GM19193 (cell line): Measurements from ENCODE around the gene MYF6.
A peak's percentile ranks its signal among the peaks of the same experiment; 100 is the strongest.

Source experiments
- POLR2A ChIP-seq: IDR thresholded peaks from 4 replicates; pipeline ENCODE4 v1.6.1; 2011; ENCODE audit not compliant: insufficient read depth, insufficient read length; ENCODE audit errors: extremely low read depth

The MYF6 gene

DNA sequence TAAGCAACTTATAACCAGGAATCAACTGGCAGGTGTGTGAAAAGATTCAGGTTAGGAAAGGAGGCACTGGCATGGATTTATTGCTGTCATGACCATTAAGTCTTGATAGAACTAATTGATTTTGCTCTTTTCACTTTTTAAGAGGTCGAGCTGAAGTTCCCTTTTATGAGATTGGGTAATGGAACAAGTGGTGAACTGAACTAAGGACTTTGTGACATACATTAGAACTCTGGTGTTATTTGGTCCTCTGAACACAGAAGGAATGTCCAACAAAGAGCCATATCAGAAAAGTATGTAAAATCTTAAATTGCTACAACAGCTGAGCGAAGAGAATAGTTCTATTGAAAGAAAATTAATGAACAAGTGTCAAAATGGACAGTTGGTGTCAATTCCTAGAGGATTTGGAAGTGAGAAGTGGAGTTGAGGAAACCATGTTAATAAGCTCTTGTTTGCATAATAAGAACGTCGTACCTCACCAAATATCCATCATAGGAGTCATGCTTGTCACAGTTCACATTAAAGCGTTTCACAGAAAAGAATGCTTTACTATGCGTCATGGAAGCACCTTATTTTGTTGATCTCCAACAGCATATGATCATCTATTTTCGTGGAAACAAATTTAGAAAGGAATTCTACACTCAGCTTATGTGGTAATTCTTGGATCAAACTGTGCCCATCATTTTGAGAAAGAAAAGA, 8.4 kb upstream of the MYF6 start:
- no peak for TF ChIP-seq POLR2A

- TF ChIP-seq POLR2A: no peak
These were observed 7.1 kb upstream of the MYF6 start for GRCh38 chr12:80700327-80700726.

GRCh38 chr12:80701388-80701787, 6.0 kb upstream of the MYF6 start:
- TF ChIP-seq POLR2A: no peak

- TF ChIP-seq POLR2A: no peak
These were observed 4.3 kb upstream of the MYF6 start for GRCh38 chr12:80702889-80703805.

GRCh38 chr12:80704420-80704819, 3.0 kb upstream of the MYF6 start:
- no peak for TF ChIP-seq POLR2A

DNA sequence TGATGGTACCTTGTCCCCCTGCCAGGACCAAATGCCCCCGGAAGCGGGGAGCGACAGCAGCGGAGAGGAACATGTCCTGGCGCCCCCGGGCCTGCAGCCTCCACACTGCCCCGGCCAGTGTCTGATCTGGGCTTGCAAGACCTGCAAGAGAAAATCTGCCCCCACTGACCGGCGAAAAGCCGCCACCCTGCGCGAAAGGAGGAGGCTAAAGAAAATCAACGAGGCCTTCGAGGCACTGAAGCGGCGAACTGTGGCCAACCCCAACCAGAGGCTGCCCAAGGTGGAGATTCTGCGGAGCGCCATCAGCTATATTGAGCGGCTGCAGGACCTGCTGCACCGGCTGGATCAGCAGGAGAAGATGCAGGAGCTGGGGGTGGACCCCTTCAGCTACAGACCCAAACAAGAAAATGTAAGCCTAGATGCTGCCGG, 410 bp downstream of the MYF6 start:
- peak; percentile 21 for TF ChIP-seq POLR2A

- no peak for TF ChIP-seq POLR2A
These were observed 983 bp downstream of the MYF6 start for GRCh38 chr12:80708259-80708974.

DNA sequence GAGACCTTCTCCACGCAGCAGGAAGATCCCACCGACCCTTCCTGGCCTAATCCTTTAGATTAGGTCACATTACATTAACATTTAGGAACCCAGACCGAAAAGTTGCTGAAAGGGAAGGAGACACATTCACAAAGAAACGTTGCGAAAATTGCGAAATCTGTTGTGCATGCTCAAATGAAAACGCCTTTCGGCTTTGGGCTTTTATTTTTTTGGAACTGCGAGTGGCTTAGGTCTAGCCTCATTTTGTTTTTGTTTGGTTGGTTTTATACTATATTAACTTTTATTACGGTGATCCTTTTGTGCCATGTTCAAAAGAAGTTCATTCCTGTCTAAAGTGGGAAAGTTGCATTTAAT, 1.5 kb downstream of the MYF6 start:
- no peak for TF ChIP-seq POLR2A

GRCh38 chr12:80709811-80710726, 2.6 kb downstream of the MYF6 start:
- no peak for TF ChIP-seq POLR2A

DNA sequence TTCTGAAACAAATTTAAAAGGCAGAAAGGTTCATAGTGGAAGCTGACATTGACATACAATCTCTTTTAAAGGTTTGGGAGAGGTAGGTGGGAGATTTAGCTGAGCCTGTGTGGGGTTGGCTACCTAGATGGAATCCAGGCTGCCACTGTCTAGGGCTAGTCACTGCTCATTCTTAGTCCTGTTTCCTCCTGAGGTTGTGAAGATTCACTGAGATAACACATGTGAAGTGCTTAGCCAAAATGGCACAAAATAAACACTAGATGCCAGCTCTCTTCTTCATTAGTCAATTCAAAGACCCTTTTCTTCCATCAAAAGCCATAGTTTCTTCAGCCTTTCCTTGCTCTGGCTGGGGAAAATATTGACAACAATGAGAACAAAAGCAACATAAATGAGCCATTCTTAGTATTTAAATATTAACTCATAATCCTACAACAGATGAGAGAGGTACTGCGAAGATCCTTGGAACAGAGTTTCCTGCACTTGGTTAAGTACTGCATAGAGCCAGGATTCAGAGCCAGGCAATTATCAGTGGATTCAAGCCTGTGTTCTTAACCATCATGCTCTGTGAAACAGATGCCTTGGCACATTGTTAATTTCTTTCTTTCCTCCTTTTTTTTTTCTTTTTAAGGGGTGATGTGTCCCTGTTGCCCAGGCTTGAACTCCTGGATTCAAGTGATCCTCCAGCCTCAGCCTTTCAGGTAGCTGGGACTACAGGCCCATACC, 3.5 kb downstream of the MYF6 start:
- TF ChIP-seq POLR2A: no peak

GRCh38 chr12:80711866-80712265, 4.4 kb downstream of the MYF6 start:
- TF ChIP-seq POLR2A: no peak

DNA sequence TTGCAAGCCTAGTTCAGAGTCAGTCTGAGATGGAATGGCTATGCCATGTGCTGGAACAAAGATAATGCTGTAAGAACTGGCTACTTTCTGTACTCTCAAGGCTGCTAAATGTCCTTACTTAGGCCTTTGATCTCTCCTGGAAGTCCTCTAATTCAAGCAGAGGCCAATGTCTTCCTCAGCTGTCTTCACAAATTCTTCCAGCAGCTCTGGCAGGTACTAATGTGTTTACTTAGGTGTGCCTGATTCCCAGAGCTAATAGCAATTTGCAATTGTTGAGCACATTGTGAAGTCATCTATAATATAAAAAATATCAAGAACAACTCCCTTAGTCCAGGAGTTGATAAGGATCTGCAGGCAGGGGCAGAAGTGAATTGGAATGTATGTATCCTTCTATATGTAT, 5.4 kb downstream of the MYF6 start:
- TF ChIP-seq POLR2A: no peak

DNA sequence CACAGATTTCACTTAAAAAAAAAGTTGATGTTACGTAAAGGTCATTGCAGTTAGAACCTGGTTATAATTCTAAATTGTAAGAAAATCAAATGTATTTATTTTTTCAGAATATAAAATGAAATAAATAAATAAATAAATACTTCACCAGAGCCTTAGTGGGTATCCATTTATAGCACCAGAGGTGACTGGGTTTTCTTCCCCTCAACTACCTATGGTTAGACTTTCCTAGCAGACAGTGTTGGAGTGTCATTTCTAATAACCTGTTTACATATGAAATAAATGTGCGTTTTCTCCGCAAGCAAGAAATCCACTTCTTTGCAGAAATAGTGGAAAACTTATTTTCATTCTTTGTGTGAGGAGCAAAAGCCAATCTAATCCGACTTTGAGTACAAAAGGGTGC, 6.0 kb downstream of the MYF6 start:
- no peak for TF ChIP-seq POLR2A

DNA sequence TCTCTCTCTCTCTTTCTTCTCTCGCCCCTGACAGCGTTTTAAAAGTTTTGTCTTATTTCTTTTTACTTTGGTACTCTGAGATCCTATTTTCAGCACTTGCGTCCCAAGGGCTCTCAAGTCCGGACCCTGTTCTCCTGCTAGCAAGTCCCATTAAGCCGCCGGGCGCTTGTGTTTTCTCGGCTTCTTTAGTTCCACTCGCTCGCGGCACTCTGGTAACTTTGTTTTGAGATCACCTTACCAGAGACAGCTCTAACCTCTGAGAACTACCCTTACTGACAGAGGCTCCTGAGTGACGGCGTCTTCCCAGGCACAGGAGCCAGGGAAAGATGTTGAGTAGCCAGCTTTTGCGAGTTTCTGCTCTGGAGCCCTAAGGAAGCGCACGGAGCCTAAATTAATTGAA, 6.6 kb downstream of the MYF6 start:
- TF ChIP-seq POLR2A: no peak
